Glomerular visceral epithelial cell (primary cell): ENCODE data around the gene MUC12.
"Not testable (repeated sequence)": the region's sequence is repeated elsewhere in the genome, so short reads cannot be mapped to it uniquely, and the experiment has no call there.

Experiments used
- DNase-seq: peaks from one replicate; pipeline ENCODE4 v3.0.0-alpha.2; 2016; ENCODE audit errors: extremely low spot score

Gene MUC12

GRCh38 chr7:101064176-101064550 lies 94.8 kb downstream of the MUC12 start:
- not testable (repeated sequence) for DNase-seq

- DNase-seq: not testable (repeated sequence)
Observed at GRCh38 chr7:101065162-101065561, 95.8 kb downstream of the MUC12 start.

- DNase-seq: peak; percentile 35
Observed at GRCh38 chr7:101066141-101066832, 96.9 kb downstream of the MUC12 start.

GRCh38 chr7:101066833-101067177 lies 97.4 kb downstream of the MUC12 start:
- DNase-seq: no peak

GRCh38 chr7:101068401-101068800 lies 99.0 kb downstream of the MUC12 start:
- DNase-seq: no peak
